ENCODE results near the gene MRPS27. TPM values are rescaled to one million over a fixed set of nuclear protein-coding genes. Genes with fewer than 3 reads are reported as not detected.

MRPS27 gene
- polyA plus RNA-seq, 1 donor, result 52.7 TPM

DNA sequence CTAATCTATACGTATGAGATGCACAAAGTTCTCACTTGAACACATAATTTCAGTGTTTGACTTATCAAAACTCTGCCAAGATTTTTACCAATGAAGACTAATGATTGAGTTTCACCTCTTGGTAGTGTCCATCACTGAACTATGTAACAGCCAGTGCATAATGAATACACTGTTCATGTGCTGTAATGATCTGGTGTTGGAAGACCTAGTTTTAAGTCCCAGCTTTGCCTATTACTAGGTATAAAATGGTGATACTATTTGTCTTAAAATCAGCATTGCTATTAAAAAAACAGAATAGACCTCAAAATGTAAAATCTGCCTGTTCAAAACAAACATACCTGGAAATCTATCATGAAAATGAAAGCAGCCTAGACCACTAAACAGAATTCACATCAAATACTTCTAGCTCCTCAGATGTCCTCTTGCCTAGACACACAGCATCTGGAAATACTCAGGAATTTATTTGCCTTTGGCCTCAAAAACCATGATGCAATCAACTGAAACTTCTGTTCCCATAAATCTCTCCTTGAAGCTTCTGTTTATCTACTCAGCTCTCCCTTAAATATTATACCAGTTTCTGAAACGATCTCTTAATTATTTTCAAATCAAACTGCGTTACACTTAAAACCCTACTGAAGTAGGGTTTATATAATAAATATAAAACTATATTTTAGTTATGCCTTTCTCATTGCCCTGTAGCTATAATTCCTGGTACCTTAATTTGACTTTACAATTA, 38.1 kb downstream of the MRPS27 start:
- 83% methylated on average over 2 of the region's 3 CpGs for WGBS (ENCODE audit: insufficient coverage, low lambda C conversion rate)
- Histone ChIP-seq H3K36me3 (ENCODE audit: control insufficient read depth, insufficient read depth, low read length) (peaks cover 3% of the 10 kb centered on the region), H3K27me3 (ENCODE audit: control insufficient read depth, insufficient read depth, low read length) (no peaks in the 10 kb centered on the region), H3K27ac (ENCODE audit: low read length) (no peak overlapping the region), H3K4me1 (ENCODE audit: control insufficient read depth, insufficient read depth, low read length) (no peaks in the 10 kb centered on the region), H3K4me3 (ENCODE audit: low read length) (no peak overlapping the region), H3K9me3 (ENCODE audit: control insufficient read depth, low read depth, low read length) (no peaks in the 10 kb centered on the region)
- no peak for DNase-seq

DNA sequence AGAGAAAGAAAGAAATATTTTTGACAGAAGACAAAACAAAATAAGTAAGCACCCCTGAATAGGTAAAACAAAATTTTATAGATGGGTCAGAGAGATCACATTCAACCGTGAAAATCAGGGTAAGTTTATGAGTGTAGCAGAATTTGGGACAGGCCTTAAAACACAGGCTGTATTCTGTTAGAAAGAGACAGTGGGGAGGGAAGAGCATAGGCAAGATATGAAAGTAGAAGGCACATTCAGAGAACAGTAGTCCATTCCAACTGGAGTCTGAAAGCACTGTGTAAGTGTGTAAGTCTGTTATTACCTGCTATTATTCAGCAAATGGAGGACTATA, 38.6 kb downstream of the MRPS27 start:
- 86% methylated on average over 1 of the region's 1 CpG for WGBS (ENCODE audit: insufficient coverage, low lambda C conversion rate)
- no peak for DNase-seq
- H3K27ac ChIP-seq (ENCODE audit: low read length), result no peak overlapping the region
- H3K27me3 ChIP-seq (ENCODE audit: control insufficient read depth, insufficient read depth, low read length), result no peaks in the 10 kb centered on the region
- H3K4me3 ChIP-seq (ENCODE audit: low read length), result no peak overlapping the region
- peaks cover 3% of the 10 kb centered on the region for H3K36me3 ChIP-seq (ENCODE audit: control insufficient read depth, insufficient read depth, low read length)
- no peaks in the 10 kb centered on the region for H3K9me3 ChIP-seq (ENCODE audit: control insufficient read depth, low read depth, low read length)
- H3K4me1 ChIP-seq (ENCODE audit: control insufficient read depth, insufficient read depth, low read length), result no peaks in the 10 kb centered on the region

DNA sequence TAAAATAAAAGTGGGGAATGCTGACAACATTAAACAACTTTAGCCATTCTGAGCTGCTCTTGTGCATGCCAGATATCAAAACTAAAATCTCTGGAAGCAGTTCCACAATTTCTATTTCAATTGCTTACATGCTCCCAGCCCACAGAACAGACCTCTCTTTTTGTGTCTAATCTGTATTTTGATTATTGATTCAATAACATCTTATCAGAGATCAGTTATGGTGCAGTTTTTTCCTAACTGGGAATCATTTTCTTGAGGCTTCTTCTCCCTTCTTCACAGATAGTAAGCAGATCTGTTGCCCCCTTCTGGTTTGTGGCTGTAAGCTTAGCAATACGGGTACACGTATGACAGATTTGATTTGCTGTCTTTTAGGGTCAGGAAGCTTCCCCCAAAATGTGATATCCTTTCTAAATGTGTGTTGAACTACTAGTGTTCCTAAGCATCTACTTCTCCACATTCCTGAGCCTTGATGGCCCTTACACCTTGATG, 39.4 kb downstream of the MRPS27 start:
- Histone ChIP-seq H3K27me3 (ENCODE audit: control insufficient read depth, insufficient read depth, low read length) (no peaks in the 10 kb centered on the region), H3K4me1 (ENCODE audit: control insufficient read depth, insufficient read depth, low read length) (no peaks in the 10 kb centered on the region), H3K27ac (ENCODE audit: low read length) (no peak overlapping the region), H3K9me3 (ENCODE audit: control insufficient read depth, low read depth, low read length) (peaks cover 3% of the 10 kb centered on the region), H3K4me3 (ENCODE audit: low read length) (no peak overlapping the region), H3K36me3 (ENCODE audit: control insufficient read depth, insufficient read depth, low read length) (peaks cover 3% of the 10 kb centered on the region)
- DNase-seq, result peak in 1 of 2 donors; percentile 2
- WGBS (ENCODE audit: insufficient coverage, low lambda C conversion rate), result no CpG with 5 or more reads among the region's 2 CpGs

DNA sequence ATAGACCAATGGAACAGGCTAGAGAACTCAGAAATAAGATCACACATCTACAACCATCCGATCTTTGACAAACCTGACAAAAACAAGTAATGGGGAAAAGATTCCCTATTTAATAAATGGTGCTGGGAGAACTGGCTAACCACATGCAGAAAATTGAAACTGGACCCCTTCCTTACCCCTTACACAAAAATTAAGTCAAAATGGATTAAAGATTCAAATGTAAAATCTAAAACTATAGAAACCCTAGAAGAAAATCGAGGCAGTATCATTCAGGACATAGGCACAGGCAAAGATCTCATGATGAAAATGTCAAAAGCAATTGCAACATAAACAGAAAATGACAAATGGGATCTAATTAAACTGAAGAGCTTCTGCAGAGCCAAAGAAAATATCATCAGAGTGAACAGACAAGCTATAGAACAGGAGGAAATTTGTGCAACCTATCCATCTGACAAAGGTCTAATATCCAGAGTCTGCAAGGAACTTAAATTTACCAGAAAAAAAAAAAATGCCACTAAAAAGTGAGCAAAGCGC, 43.8 kb downstream of the MRPS27 start:
- Histone ChIP-seq H3K9me3 (ENCODE audit: control insufficient read depth, low read depth, low read length) (peaks cover 3% of the 10 kb centered on the region), H3K27me3 (ENCODE audit: control insufficient read depth, insufficient read depth, low read length) (no peaks in the 10 kb centered on the region), H3K4me1 (ENCODE audit: control insufficient read depth, insufficient read depth, low read length) (no peaks in the 10 kb centered on the region), H3K36me3 (ENCODE audit: control insufficient read depth, insufficient read depth, low read length) (peaks cover 2% of the 10 kb centered on the region), H3K27ac (ENCODE audit: low read length) (no peak overlapping the region), H3K4me3 (ENCODE audit: low read length) (no peak overlapping the region)
- 100% methylated on average over 1 of the region's 3 CpGs for WGBS (ENCODE audit: insufficient coverage, low lambda C conversion rate)
- no peak for DNase-seq

DNA sequence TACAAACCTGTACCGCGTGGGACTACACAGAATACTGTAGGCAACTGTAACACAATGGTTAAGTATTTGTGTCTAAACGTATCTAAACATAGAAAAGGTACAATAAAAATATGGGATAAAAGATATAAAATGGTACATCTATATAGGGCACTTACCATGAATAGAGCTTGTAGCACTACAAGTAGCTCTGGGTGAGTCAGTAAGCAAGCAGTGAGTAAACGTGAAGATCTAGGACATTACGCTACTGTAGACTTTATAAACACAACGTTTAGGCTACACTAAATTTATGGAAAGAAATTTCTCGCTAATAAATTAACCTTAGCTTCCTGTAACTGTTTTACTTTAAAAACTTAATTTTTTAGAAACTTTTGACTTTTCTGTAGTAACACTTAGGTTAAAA, 46.5 kb downstream of the MRPS27 start:
- no peaks in the 10 kb centered on the region for H3K27me3 ChIP-seq (ENCODE audit: control insufficient read depth, insufficient read depth, low read length)
- no peak for DNase-seq
- peaks cover 2% of the 10 kb centered on the region for H3K36me3 ChIP-seq (ENCODE audit: control insufficient read depth, insufficient read depth, low read length)
- H3K4me3 ChIP-seq (ENCODE audit: low read length), result no peak overlapping the region
- H3K27ac ChIP-seq (ENCODE audit: low read length), result no peak overlapping the region
- peaks cover 3% of the 10 kb centered on the region for H3K9me3 ChIP-seq (ENCODE audit: control insufficient read depth, low read depth, low read length)
- no peaks in the 10 kb centered on the region for H3K4me1 ChIP-seq (ENCODE audit: control insufficient read depth, insufficient read depth, low read length)
- WGBS (ENCODE audit: insufficient coverage, low lambda C conversion rate), result 97% methylated on average over 4 of the region's 7 CpGs

DNA sequence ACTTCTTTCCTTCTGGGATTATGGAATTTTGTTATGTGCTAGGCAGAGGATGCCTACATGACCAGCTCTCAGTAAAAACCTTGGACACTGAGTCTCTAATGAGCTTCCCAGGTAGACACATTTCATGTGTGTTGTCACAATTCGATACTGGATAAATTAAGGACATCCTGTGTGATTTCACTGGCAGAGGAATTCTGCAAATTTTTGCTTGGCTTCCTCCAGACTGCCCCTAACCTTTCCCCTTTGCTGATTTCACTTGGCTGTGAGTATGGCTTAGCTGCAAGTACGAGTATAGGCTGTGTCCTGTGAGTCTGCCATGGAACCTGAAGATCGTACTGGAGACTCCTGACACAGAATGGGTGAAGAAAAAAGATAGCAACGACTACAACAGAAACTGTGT, 47.6 kb downstream of the MRPS27 start:
- Histone ChIP-seq H3K4me1 (ENCODE audit: control insufficient read depth, insufficient read depth, low read length) (no peaks in the 10 kb centered on the region), H3K9me3 (ENCODE audit: control insufficient read depth, low read depth, low read length) (peaks cover 3% of the 10 kb centered on the region), H3K27ac (ENCODE audit: low read length) (no peak overlapping the region), H3K27me3 (ENCODE audit: control insufficient read depth, insufficient read depth, low read length) (no peaks in the 10 kb centered on the region), H3K36me3 (ENCODE audit: control insufficient read depth, insufficient read depth, low read length) (peaks cover 2% of the 10 kb centered on the region), H3K4me3 (ENCODE audit: low read length) (no peak overlapping the region)
- no peak for DNase-seq
- 100% methylated on average over 1 of the region's 4 CpGs for WGBS (ENCODE audit: insufficient coverage, low lambda C conversion rate)

DNA sequence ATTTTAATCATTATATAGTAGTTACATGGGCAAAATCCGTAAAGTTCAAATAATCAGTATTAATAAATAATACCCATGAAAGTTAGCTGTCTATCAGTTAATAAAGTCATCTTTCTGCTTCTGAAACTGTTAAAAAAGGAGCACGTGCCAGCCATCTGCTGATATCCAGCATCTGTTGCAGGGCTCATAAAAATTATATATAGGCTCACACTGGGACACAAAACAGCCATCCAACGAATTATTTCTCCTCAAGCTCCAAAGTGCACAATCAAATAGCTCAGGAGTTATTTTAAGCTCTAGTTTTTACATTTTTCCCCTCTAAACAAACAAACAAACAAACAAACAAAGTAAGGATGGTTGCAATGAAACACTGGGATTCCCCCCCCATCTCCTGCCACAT, 48.3 kb downstream of the MRPS27 start:
- Histone ChIP-seq H3K27ac (ENCODE audit: low read length) (no peak overlapping the region), H3K9me3 (ENCODE audit: control insufficient read depth, low read depth, low read length) (peaks cover 3% of the 10 kb centered on the region), H3K27me3 (ENCODE audit: control insufficient read depth, insufficient read depth, low read length) (no peaks in the 10 kb centered on the region), H3K36me3 (ENCODE audit: control insufficient read depth, insufficient read depth, low read length) (peaks cover 2% of the 10 kb centered on the region), H3K4me3 (ENCODE audit: low read length) (no peak overlapping the region), H3K4me1 (ENCODE audit: control insufficient read depth, insufficient read depth, low read length) (no peaks in the 10 kb centered on the region)
- 100% methylated on average over 2 of the region's 3 CpGs for WGBS (ENCODE audit: insufficient coverage, low lambda C conversion rate)
- DNase-seq, result no peak

DNA sequence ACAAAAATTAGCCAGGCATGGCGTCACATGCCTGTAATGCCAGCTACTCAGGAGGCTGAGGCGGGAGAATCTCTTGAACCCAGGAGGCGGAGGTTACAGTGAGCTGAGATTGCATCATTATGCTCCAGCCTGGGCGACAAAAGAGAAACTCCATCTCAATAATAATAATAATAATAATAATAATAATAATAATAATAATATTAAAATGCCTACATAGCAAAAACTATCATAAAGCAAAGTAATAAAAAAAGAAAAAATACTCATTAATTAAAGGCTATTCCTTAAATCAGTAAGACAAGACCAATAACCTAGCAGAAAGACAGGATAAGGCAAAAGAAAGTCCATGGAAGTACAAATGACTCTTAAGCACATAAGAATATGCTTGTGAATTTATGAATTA, 50.0 kb downstream of the MRPS27 start:
- Histone ChIP-seq H3K27me3 (ENCODE audit: control insufficient read depth, insufficient read depth, low read length) (no peaks in the 10 kb centered on the region), H3K27ac (ENCODE audit: low read length) (no peak overlapping the region), H3K36me3 (ENCODE audit: control insufficient read depth, insufficient read depth, low read length) (peaks cover 2% of the 10 kb centered on the region), H3K4me3 (ENCODE audit: low read length) (no peak overlapping the region), H3K4me1 (ENCODE audit: control insufficient read depth, insufficient read depth, low read length) (no peaks in the 10 kb centered on the region), H3K9me3 (ENCODE audit: control insufficient read depth, low read depth, low read length) (no peaks in the 10 kb centered on the region)
- no CpG with 5 or more reads among the region's 4 CpGs for WGBS (ENCODE audit: insufficient coverage, low lambda C conversion rate)
- DNase-seq, result no peak

DNA sequence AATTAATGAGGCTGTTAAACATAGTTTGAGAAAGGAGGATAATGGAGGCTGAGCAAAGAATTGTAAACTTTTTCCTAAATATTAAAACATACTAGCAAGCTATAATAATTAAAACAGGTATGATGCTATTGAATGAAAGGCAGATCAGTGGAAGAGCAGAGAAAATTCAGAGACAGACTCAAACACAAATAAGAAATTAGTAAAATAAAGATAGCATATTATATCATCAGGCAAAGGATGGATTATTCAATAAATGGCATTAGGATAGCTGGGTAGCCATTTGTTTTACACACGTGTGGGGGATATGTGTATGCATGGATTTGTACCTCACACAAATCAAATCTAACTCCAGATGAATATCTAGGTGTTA, 50.6 kb downstream of the MRPS27 start:
- Histone ChIP-seq H3K9me3 (ENCODE audit: control insufficient read depth, low read depth, low read length) (no peaks in the 10 kb centered on the region), H3K4me1 (ENCODE audit: control insufficient read depth, insufficient read depth, low read length) (no peaks in the 10 kb centered on the region), H3K36me3 (ENCODE audit: control insufficient read depth, insufficient read depth, low read length) (peaks cover 2% of the 10 kb centered on the region), H3K27ac (ENCODE audit: low read length) (no peak overlapping the region), H3K4me3 (ENCODE audit: low read length) (no peak overlapping the region), H3K27me3 (ENCODE audit: control insufficient read depth, insufficient read depth, low read length) (no peaks in the 10 kb centered on the region)
- WGBS (ENCODE audit: insufficient coverage, low lambda C conversion rate), result 86% methylated on average over 1 of the region's 1 CpG
- no peak for DNase-seq

DNA sequence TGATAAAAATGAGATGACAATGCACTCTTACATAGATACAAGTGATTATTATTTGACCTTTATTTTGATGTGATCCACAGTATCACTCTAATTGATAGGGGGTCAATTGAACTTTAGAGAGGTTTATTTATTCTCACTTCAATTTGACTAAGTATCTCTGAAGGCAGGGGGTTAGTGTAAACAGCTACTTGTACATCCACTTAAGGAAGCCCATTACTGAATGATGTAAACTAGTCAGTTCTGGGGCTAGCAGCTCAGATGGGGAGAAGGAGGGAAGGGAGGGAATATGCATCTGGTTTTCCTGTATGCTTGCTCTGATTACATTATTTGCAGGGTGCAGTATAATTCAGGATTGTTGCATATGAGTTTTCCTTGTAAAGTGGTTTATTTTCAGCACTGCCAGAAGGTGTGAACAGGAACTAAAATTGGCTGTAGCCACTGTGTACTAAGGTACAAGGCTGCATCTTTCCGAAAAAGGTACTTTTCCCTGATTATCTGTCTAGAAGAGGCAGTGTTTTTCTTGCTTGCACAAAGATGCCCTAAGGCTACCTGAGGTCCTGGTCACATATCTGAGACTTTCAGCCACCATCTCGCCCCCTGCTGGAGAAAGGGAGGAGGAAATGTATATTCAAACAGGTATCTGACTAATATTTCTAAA, 51.2 kb downstream of the MRPS27 start:
- Histone ChIP-seq H3K27me3 (ENCODE audit: control insufficient read depth, insufficient read depth, low read length) (no peaks in the 10 kb centered on the region), H3K9me3 (ENCODE audit: control insufficient read depth, low read depth, low read length) (no peaks in the 10 kb centered on the region), H3K27ac (ENCODE audit: low read length) (no peak overlapping the region), H3K4me1 (ENCODE audit: control insufficient read depth, insufficient read depth, low read length) (no peaks in the 10 kb centered on the region), H3K4me3 (ENCODE audit: low read length) (no peak overlapping the region), H3K36me3 (ENCODE audit: control insufficient read depth, insufficient read depth, low read length) (peaks cover 2% of the 10 kb centered on the region)
- DNase-seq, result peak; percentile 2 to 13
- no CpG with 5 or more reads among the region's 2 CpGs for WGBS (ENCODE audit: insufficient coverage, low lambda C conversion rate)
